ENCODE measurements around the gene KCNMA1. TPM values are rescaled to one million over a fixed set of nuclear protein-coding genes. Genes with fewer than 3 reads are reported as not detected.
A peak's percentile ranks its signal among the peaks of the same experiment; 100 is the strongest.

The KCNMA1 gene
- total RNA-seq, 4 donors from 2014 or later, result 68.4 to 170 (median 119) TPM

- no peak for DNase-seq
- no peaks in the 10 kb centered on the region for H3K9me3 ChIP-seq
- intact Hi-C loops (cut with DNase I; ENCODE audit: low total_unique reads), result no loop called here
- in situ Hi-C loops (cut with MboI; ENCODE audit: low pct_ligation_motif_present in 1 of 4, low pct_unique_long_range_greater_than_20kb in 1 of 4, low sequenced_read_pairs in 3 of 4), result no loop called here
- 59 to 64% methylated on average over 4 of the region's 4 CpGs for WGBS, 2 donors (ENCODE audit: low coverage in 1 of 2)
- H3K4me1 ChIP-seq, result peaks cover 0 to 6% (median 0%) of the 10 kb centered on the region in 4 donors
- H3K36me3 ChIP-seq, result no peaks in the 10 kb centered on the region
- H3K27ac ChIP-seq, result no peak overlapping the region
- H3K27me3 ChIP-seq, result peaks cover 17% of the 10 kb centered on the region
- no peak overlapping the region for H3K4me3 ChIP-seq
- no peak for TF ChIP-seq CTCF (IDR thresholded peaks at IDR 0.05)
Measured at GRCh38 chr10:77281719-77282118, 355.9 kb downstream of the KCNMA1 start.

GRCh38 chr10:77279207-77279606 is 358.4 kb downstream of the KCNMA1 start:
- peaks cover 20% of the 10 kb centered on the region for H3K27me3 ChIP-seq
- no peaks in the 10 kb centered on the region for H3K36me3 ChIP-seq
- no peaks in the 10 kb centered on the region for H3K4me1 ChIP-seq
- in situ Hi-C loops (cut with MboI; ENCODE audit: low pct_ligation_motif_present in 1 of 4, low pct_unique_long_range_greater_than_20kb in 1 of 4, low sequenced_read_pairs in 3 of 4), result no loop called here
- intact Hi-C loops (cut with DNase I; ENCODE audit: low total_unique reads), result no loop called here
- no peaks in the 10 kb centered on the region for H3K9me3 ChIP-seq
- 10 to 27% methylated on average over 4 of the region's 4 CpGs for WGBS, 2 donors (ENCODE audit: low coverage in 1 of 2)
- TF ChIP-seq EP300 (IDR thresholded peaks at IDR 0.05; ENCODE audit: low read depth), result no peak
- no peak for TF ChIP-seq POLR2AphosphoS5 (IDR thresholded peaks at IDR 0.05)
- no peak for TF ChIP-seq CTCF (IDR thresholded peaks at IDR 0.05)
- TF ChIP-seq POLR2A (IDR thresholded peaks at IDR 0.05), result no peak
- H3K27ac ChIP-seq, result no peak overlapping the region
- no peak for DNase-seq
- no peak overlapping the region for H3K4me3 ChIP-seq

GRCh38 chr10:77274046-77274795 is 363.4 kb downstream of the KCNMA1 start:
- Histone ChIP-seq H3K27me3 (peaks cover 3% of the 10 kb centered on the region), H3K4me3 (no peak overlapping the region), H3K4me1 (peaks cover 0 to 3% (median 0%) of the 10 kb centered on the region in 4 donors), H3K36me3 (no peaks in the 10 kb centered on the region), H3K27ac (peak overlapping the region; percentile 44 to 83 (median 62)), H3K9me3 (no peaks in the 10 kb centered on the region)
- intact Hi-C loops (cut with DNase I; ENCODE audit: low total_unique reads), result no loop called here
- no peak for DNase-seq
- in situ Hi-C loops (cut with MboI; ENCODE audit: low pct_ligation_motif_present in 1 of 4, low pct_unique_long_range_greater_than_20kb in 1 of 4, low sequenced_read_pairs in 3 of 4), result no loop called here
- no peak for TF ChIP-seq CTCF (IDR thresholded peaks at IDR 0.05)
- no peak for TF ChIP-seq POLR2A (IDR thresholded peaks at IDR 0.05)
- TF ChIP-seq EP300 (IDR thresholded peaks at IDR 0.05; ENCODE audit: low read depth), result no peak
- peak; percentile 9 to 55 (median 29) for TF ChIP-seq POLR2AphosphoS5 (IDR thresholded peaks at IDR 0.05)
- 32 to 37% methylated on average over 3 to 5 of the region's 5 CpGs for WGBS, 2 donors (ENCODE audit: low coverage in 1 of 2)

GRCh38 chr10:77269163-77269562 is 368.4 kb downstream of the KCNMA1 start:
- Histone ChIP-seq H3K36me3 (no peaks in the 10 kb centered on the region), H3K27me3 (no peaks in the 10 kb centered on the region), H3K4me3 (no peak overlapping the region), H3K9me3 (no peaks in the 10 kb centered on the region), H3K4me1 (peaks cover 0 to 3% (median 0%) of the 10 kb centered on the region in 4 donors), H3K27ac (peak overlapping the region in 3 of 4 donors; percentile 44 to 63 (median 54))
- intact Hi-C loops (cut with DNase I; ENCODE audit: low total_unique reads) (no loop called here), in situ Hi-C loops (cut with MboI; ENCODE audit: low pct_ligation_motif_present in 1 of 4, low pct_unique_long_range_greater_than_20kb in 1 of 4, low sequenced_read_pairs in 3 of 4) (no loop called here)
- no peak for DNase-seq
- TF ChIP-seq EP300 (IDR thresholded peaks at IDR 0.05; ENCODE audit: low read depth), result no peak
- no peak for TF ChIP-seq CTCF (IDR thresholded peaks at IDR 0.05)
- no peak for TF ChIP-seq POLR2AphosphoS5 (IDR thresholded peaks at IDR 0.05)
- no peak for TF ChIP-seq POLR2A (IDR thresholded peaks at IDR 0.05)
